ENCODE data around the gene ALKBH5. TPM values are rescaled to one million over a fixed set of nuclear protein-coding genes. Genes with fewer than 3 reads are reported as not detected.

The ALKBH5 gene
- total RNA-seq, 1 donor from 2014 or later: 92.6 TPM

GRCh38 chr17:18205861-18206260 lies 22.2 kb downstream of the ALKBH5 start:
- Histone ChIP-seq H3K4me1 (ENCODE audit: insufficient read depth, low read length) (no peaks in the 10 kb centered on the region), H3K27ac (ENCODE audit: low read depth, low read length) (no peak overlapping the region), H2AFZ (ENCODE audit: low read depth, low read length) (no peak overlapping the region), H3K79me2 (ENCODE audit: insufficient read depth, low read length) (peaks cover 52% of the 10 kb centered on the region), H3K9me3 (ENCODE audit: insufficient read depth, low read depth, low read length) (no peaks in the 10 kb centered on the region), H3K36me3 (ENCODE audit: insufficient read depth, low read length) (peaks cover 35% of the 10 kb centered on the region), H3K9ac (ENCODE audit: low read length) (no peak overlapping the region), H3K27me3 (ENCODE audit: insufficient read depth, low read length) (no peaks in the 10 kb centered on the region), H4K20me1 (ENCODE audit: insufficient read depth, low read length) (peaks cover 75% of the 10 kb centered on the region), H3K4me3 (ENCODE audit: insufficient read depth, low read depth, low read length) (no peak overlapping the region), H3K4me2 (ENCODE audit: low read length) (no peak overlapping the region)
- Mint-ChIP-seq H3K27me3 (ENCODE audit: low read depth, unreplicated experiment) (no peaks in the 10 kb centered on the region), H3K4me1 (ENCODE audit: low read depth, unreplicated experiment) (no peaks in the 10 kb centered on the region), H3K27ac (ENCODE audit: unreplicated experiment) (no peak overlapping the region), H3K4me3 (ENCODE audit: unreplicated experiment) (no peak overlapping the region), H3K9me3 (ENCODE audit: unreplicated experiment) (no peaks in the 10 kb centered on the region), H3K36me3 (ENCODE audit: low read depth, unreplicated experiment) (peaks cover 22% of the 10 kb centered on the region)
- FAIRE-seq (no peak), DNase-seq (ENCODE audit: low read depth) (no peak)
- TF ChIP-seq CTCF (IDR thresholded peaks at IDR 0.05; ENCODE audit: insufficient read depth, low read depth, low read length): no peak
- no peak for TF ChIP-seq EZH2 (IDR thresholded peaks at IDR 0.05; ENCODE audit: insufficient read depth, low read length)

- no peak overlapping the region for H3K4me2 ChIP-seq (ENCODE audit: low read length)
- Mint-ChIP-seq H3K27ac (ENCODE audit: unreplicated experiment) (no peak overlapping the region), H3K27me3 (ENCODE audit: low read depth, unreplicated experiment) (no peaks in the 10 kb centered on the region), H3K9me3 (ENCODE audit: unreplicated experiment) (no peaks in the 10 kb centered on the region), H3K36me3 (ENCODE audit: low read depth, unreplicated experiment) (peaks cover 18% of the 10 kb centered on the region), H3K4me3 (ENCODE audit: unreplicated experiment) (no peak overlapping the region), H3K4me1 (ENCODE audit: low read depth, unreplicated experiment) (no peaks in the 10 kb centered on the region)
- DNase-seq (ENCODE audit: low read depth) (no peak), FAIRE-seq (no peak)
- H2AFZ ChIP-seq (ENCODE audit: low read depth, low read length): no peak overlapping the region
- no peak overlapping the region for H3K9ac ChIP-seq (ENCODE audit: low read length)
- no peaks in the 10 kb centered on the region for H3K9me3 ChIP-seq (ENCODE audit: insufficient read depth, low read depth, low read length)
- H4K20me1 ChIP-seq (ENCODE audit: insufficient read depth, low read length): peaks cover 70% of the 10 kb centered on the region
- no peaks in the 10 kb centered on the region for H3K4me1 ChIP-seq (ENCODE audit: insufficient read depth, low read length)
- H3K27me3 ChIP-seq (ENCODE audit: insufficient read depth, low read length): no peaks in the 10 kb centered on the region
- no peak overlapping the region for H3K27ac ChIP-seq (ENCODE audit: low read depth, low read length)
- H3K36me3 ChIP-seq (ENCODE audit: insufficient read depth, low read length): peaks cover 35% of the 10 kb centered on the region
- H3K4me3 ChIP-seq (ENCODE audit: insufficient read depth, low read depth, low read length): no peak overlapping the region
- H3K79me2 ChIP-seq (ENCODE audit: insufficient read depth, low read length): peaks cover 46% of the 10 kb centered on the region
- TF ChIP-seq EZH2 (IDR thresholded peaks at IDR 0.05; ENCODE audit: insufficient read depth, low read length): no peak
- no peak for TF ChIP-seq CTCF (IDR thresholded peaks at IDR 0.05; ENCODE audit: insufficient read depth, low read depth, low read length)
Observed at GRCh38 chr17:18206962-18207361, 23.3 kb downstream of the ALKBH5 start.

GRCh38 chr17:18208092-18208491 lies 24.5 kb downstream of the ALKBH5 start:
- H3K4me3 Mint-ChIP-seq (ENCODE audit: unreplicated experiment): no peak overlapping the region
- Histone ChIP-seq H2AFZ (ENCODE audit: low read depth, low read length) (no peak overlapping the region), H3K4me2 (ENCODE audit: low read length) (no peak overlapping the region), H3K4me1 (ENCODE audit: insufficient read depth, low read length) (no peaks in the 10 kb centered on the region), H3K9ac (ENCODE audit: low read length) (no peak overlapping the region), H4K20me1 (ENCODE audit: insufficient read depth, low read length) (peaks cover 63% of the 10 kb centered on the region), H3K27ac (ENCODE audit: low read depth, low read length) (no peak overlapping the region), H3K4me3 (ENCODE audit: insufficient read depth, low read depth, low read length) (no peak overlapping the region), H3K9me3 (ENCODE audit: insufficient read depth, low read depth, low read length) (no peaks in the 10 kb centered on the region), H3K27me3 (ENCODE audit: insufficient read depth, low read length) (no peaks in the 10 kb centered on the region), H3K36me3 (ENCODE audit: insufficient read depth, low read length) (peaks cover 35% of the 10 kb centered on the region), H3K79me2 (ENCODE audit: insufficient read depth, low read length) (peaks cover 38% of the 10 kb centered on the region)
- TF ChIP-seq CTCF (IDR thresholded peaks at IDR 0.05; ENCODE audit: insufficient read depth, low read depth, low read length) (no peak), EZH2 (IDR thresholded peaks at IDR 0.05; ENCODE audit: insufficient read depth, low read length) (no peak)
- H3K27me3 Mint-ChIP-seq (ENCODE audit: low read depth, unreplicated experiment): no peaks in the 10 kb centered on the region
- H3K9me3 Mint-ChIP-seq (ENCODE audit: unreplicated experiment): no peaks in the 10 kb centered on the region
- no peak for FAIRE-seq
- no peak for DNase-seq (ENCODE audit: low read depth)
- no peak overlapping the region for H3K27ac Mint-ChIP-seq (ENCODE audit: unreplicated experiment)
- H3K4me1 Mint-ChIP-seq (ENCODE audit: low read depth, unreplicated experiment): no peaks in the 10 kb centered on the region
- peaks cover 16% of the 10 kb centered on the region for H3K36me3 Mint-ChIP-seq (ENCODE audit: low read depth, unreplicated experiment)
